ENCODE measurements around the gene GLYATL2. TPM values are rescaled to one million over a fixed set of nuclear protein-coding genes. Genes with fewer than 3 reads are reported as not detected.

Gene GLYATL2
- total RNA-seq, 1 experiment from 2014 or later: not detected

DNA sequence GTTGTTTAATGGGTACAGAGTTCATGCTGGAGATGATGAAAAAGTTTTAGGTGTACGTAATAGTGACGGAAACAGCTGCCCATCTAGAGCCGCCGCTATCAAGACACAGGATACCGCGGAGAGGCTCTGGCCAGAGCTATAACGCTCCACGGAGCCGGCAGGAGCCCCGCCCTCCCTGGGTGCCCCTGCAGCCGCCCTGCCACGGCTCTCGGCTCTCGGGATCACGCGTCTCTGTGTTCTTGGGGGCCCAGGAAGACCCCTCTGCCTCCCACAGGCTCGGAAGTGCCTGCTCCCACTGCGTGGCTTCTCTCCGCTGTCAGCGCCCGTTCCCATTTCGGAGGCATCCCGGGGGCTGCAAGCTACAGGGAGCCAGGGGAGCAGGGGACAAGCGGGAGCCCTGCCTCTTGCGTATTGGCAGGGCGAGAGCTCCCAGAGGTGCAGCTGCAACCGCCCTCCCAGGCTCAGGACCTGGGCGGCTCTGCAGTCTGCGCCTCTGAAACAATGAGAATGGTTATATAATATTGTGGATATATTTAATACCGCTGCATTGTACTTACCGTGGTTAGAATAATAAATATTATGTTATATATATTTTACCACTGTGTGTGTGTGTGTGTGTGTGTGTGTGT is 13.7 kb downstream of the GLYATL2 start:
- no peaks in the 10 kb centered on the region for H3K4me1 ChIP-seq
- H3K27me3 ChIP-seq: no peaks in the 10 kb centered on the region
- H3K36me3 ChIP-seq: no peaks in the 10 kb centered on the region
- no peak for DNase-seq
- H3K4me3 ChIP-seq: no peak overlapping the region
- no peaks in the 10 kb centered on the region for H3K9me3 ChIP-seq (replicated peaks)
- no peak overlapping the region for H3K27ac ChIP-seq

GRCh38 chr11:58829786-58830185 is 14.7 kb downstream of the GLYATL2 start:
- no peak overlapping the region for H3K27ac ChIP-seq
- no peaks in the 10 kb centered on the region for H3K4me1 ChIP-seq
- no peak for DNase-seq
- no peak overlapping the region for H3K4me3 ChIP-seq
- H3K36me3 ChIP-seq: no peaks in the 10 kb centered on the region
- no peaks in the 10 kb centered on the region for H3K27me3 ChIP-seq
- H3K9me3 ChIP-seq (replicated peaks): no peaks in the 10 kb centered on the region

- no peak overlapping the region for H3K27ac ChIP-seq
- H3K36me3 ChIP-seq: no peaks in the 10 kb centered on the region
- DNase-seq: peak in 1 of 2 experiments; percentile 6
- no peak overlapping the region for H3K4me3 ChIP-seq
- H3K27me3 ChIP-seq: no peaks in the 10 kb centered on the region
- H3K9me3 ChIP-seq (replicated peaks): no peaks in the 10 kb centered on the region
- H3K4me1 ChIP-seq: no peaks in the 10 kb centered on the region
Measured at GRCh38 chr11:58813693-58814092, 30.8 kb downstream of the GLYATL2 start.

- Histone ChIP-seq H3K27me3 (no peaks in the 10 kb centered on the region), H3K9me3 (replicated peaks) (no peaks in the 10 kb centered on the region), H3K4me3 (no peak overlapping the region), H3K4me1 (no peaks in the 10 kb centered on the region), H3K36me3 (no peaks in the 10 kb centered on the region), H3K27ac (no peak overlapping the region)
- no peak for DNase-seq
Measured at GRCh38 chr11:58811499-58811898, 33.0 kb downstream of the GLYATL2 start.

DNA sequence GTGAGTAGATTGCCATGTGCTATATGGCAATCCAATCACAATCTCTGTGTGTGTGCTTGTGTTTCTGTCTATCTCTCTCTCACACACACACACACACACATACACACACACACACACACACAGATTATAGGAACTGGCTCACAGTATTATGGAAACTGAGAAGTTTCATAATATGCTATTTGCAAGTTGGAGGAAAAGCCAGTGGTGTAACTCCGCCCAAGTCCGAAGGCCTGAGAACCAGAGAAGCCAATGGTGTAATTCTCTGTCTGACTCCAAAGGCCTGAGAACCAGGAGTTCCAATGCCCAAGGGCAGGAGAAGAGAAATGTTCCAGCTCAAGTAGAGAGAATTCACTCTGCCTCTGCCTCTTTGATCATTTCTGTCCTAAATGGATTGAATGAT is 37.2 kb downstream of the GLYATL2 start:
- no peak overlapping the region for H3K4me3 ChIP-seq
- DNase-seq: no peak
- H3K36me3 ChIP-seq: no peaks in the 10 kb centered on the region
- no peaks in the 10 kb centered on the region for H3K27me3 ChIP-seq
- no peaks in the 10 kb centered on the region for H3K4me1 ChIP-seq
- H3K9me3 ChIP-seq (replicated peaks): no peaks in the 10 kb centered on the region
- no peak overlapping the region for H3K27ac ChIP-seq

DNA sequence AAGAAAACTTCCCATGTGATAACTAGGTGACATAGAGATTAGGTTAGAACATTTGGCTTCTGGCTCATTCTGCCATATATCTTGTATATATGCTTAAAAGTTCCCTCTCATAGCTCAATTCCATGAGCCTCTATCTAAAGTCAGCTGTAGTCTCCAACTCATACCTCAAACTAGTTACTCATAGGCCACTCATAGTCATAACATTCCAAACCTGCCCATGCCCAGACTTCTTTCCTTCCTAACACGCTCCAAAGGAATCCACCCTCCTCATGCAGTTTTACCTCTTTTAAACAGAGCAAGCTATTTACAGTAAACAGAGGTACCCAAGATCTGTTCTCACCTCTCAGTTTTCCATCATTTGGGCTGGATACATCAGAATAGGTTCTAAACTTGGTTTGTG is 39.4 kb downstream of the GLYATL2 start:
- DNase-seq: no peak
- no peaks in the 10 kb centered on the region for H3K27me3 ChIP-seq
- no peak overlapping the region for H3K4me3 ChIP-seq
- H3K4me1 ChIP-seq: no peaks in the 10 kb centered on the region
- H3K9me3 ChIP-seq (replicated peaks): no peaks in the 10 kb centered on the region
- H3K36me3 ChIP-seq: no peaks in the 10 kb centered on the region
- no peak overlapping the region for H3K27ac ChIP-seq

DNA sequence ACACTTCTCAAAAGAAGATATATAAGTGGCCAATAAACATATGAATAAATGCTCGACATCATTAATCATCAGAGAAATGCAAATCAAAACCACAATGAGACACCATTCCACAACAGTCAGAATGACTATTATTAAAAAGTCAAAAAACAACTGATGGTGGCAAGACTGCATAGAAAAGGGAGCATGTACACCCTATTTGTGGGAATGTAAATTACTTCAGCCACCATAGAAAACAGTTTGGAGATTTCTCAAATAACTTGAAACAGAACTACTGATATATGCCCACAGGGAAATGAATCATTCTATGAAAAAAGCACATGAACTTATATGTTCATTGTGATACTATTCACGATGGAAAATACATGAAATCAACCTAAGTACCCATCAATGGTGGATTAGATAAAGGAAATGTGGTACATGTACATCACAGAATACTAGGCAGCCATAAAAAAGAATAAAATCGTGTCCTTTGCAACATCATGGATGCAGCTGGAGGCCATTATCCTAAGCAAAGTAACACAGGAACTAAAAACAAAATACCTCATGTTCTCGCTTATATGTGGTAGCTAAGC is 42.4 kb downstream of the GLYATL2 start:
- H3K4me3 ChIP-seq: no peak overlapping the region
- no peak overlapping the region for H3K27ac ChIP-seq
- H3K27me3 ChIP-seq: no peaks in the 10 kb centered on the region
- H3K9me3 ChIP-seq (replicated peaks): no peaks in the 10 kb centered on the region
- no peaks in the 10 kb centered on the region for H3K36me3 ChIP-seq
- no peaks in the 10 kb centered on the region for H3K4me1 ChIP-seq
- DNase-seq: no peak

- Histone ChIP-seq H3K36me3 (no peaks in the 10 kb centered on the region), H3K27me3 (no peaks in the 10 kb centered on the region), H3K4me1 (no peaks in the 10 kb centered on the region), H3K4me3 (no peak overlapping the region), H3K9me3 (replicated peaks) (no peaks in the 10 kb centered on the region), H3K27ac (no peak overlapping the region)
- no peak for DNase-seq
Measured at GRCh38 chr11:58801302-58801701, 43.2 kb downstream of the GLYATL2 start.

- no peak for DNase-seq
- H3K4me1 ChIP-seq: no peaks in the 10 kb centered on the region
- H3K36me3 ChIP-seq: no peaks in the 10 kb centered on the region
- no peak overlapping the region for H3K27ac ChIP-seq
- no peak overlapping the region for H3K4me3 ChIP-seq
- H3K9me3 ChIP-seq (replicated peaks): no peaks in the 10 kb centered on the region
- no peaks in the 10 kb centered on the region for H3K27me3 ChIP-seq
Measured at GRCh38 chr11:58796333-58796732, 48.2 kb downstream of the GLYATL2 start.

GRCh38 chr11:58788355-58789023 is 56.0 kb downstream of the GLYATL2 start:
- no peaks in the 10 kb centered on the region for H3K4me1 ChIP-seq
- no peaks in the 10 kb centered on the region for H3K36me3 ChIP-seq
- H3K27ac ChIP-seq: no peak overlapping the region
- H3K27me3 ChIP-seq: no peaks in the 10 kb centered on the region
- peak; percentile 40 to 71 for DNase-seq
- no peak overlapping the region for H3K4me3 ChIP-seq
- H3K9me3 ChIP-seq (replicated peaks): no peaks in the 10 kb centered on the region

- no peaks in the 10 kb centered on the region for H3K9me3 ChIP-seq (replicated peaks)
- DNase-seq: no peak
- no peak overlapping the region for H3K4me3 ChIP-seq
- H3K27me3 ChIP-seq: no peaks in the 10 kb centered on the region
- no peaks in the 10 kb centered on the region for H3K36me3 ChIP-seq
- H3K4me1 ChIP-seq: no peaks in the 10 kb centered on the region
- no peak overlapping the region for H3K27ac ChIP-seq
Measured at GRCh38 chr11:58787903-58788302, 56.6 kb downstream of the GLYATL2 start.

GRCh38 chr11:58786693-58787092 is 57.8 kb downstream of the GLYATL2 start:
- H3K36me3 ChIP-seq: no peaks in the 10 kb centered on the region
- H3K4me3 ChIP-seq: no peak overlapping the region
- H3K4me1 ChIP-seq: no peaks in the 10 kb centered on the region
- no peak for DNase-seq
- no peaks in the 10 kb centered on the region for H3K9me3 ChIP-seq (replicated peaks)
- no peaks in the 10 kb centered on the region for H3K27me3 ChIP-seq
- no peak overlapping the region for H3K27ac ChIP-seq

DNA sequence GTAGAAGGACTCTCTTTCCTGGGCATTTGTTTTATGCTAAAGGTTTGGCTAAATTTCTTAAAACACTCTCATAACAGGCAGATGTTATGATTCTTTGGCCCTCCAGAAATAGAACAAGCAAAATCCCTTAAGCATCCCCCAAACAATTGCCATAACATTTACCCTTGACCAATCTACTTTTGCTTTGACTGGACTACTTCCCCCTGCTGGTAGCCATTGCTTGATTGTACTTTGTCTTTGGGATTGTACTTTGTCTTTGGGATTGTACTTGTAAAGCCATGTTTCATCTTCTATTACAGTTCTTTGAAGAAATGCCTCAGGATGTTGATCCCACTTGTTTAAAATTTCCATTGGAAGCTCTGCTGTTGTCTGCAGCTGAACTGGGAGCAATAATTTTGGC is 59.5 kb downstream of the GLYATL2 start:
- H3K9me3 ChIP-seq (replicated peaks): no peaks in the 10 kb centered on the region
- DNase-seq: no peak
- no peak overlapping the region for H3K4me3 ChIP-seq
- H3K4me1 ChIP-seq: no peaks in the 10 kb centered on the region
- H3K27ac ChIP-seq: no peak overlapping the region
- no peaks in the 10 kb centered on the region for H3K27me3 ChIP-seq
- no peaks in the 10 kb centered on the region for H3K36me3 ChIP-seq
